Stimulated activated CD4-positive, alpha-beta T cell treated with anti-CD3 and anti-CD28 coated beads, Interleukin-2, amount 100 ng/mL, for 48 hours (primary cell): Measurements from ENCODE around the gene SCFD1.
"Not testable (repeated sequence)": the region's sequence is repeated elsewhere in the genome, so short reads cannot be mapped to it uniquely, and the experiment has no call there.

Experiments used
- DNase-seq, 2 donors: peaks; one replicate each; pipeline ENCODE4 v3.0.0-alpha.2; 2020

The SCFD1 gene

DNA sequence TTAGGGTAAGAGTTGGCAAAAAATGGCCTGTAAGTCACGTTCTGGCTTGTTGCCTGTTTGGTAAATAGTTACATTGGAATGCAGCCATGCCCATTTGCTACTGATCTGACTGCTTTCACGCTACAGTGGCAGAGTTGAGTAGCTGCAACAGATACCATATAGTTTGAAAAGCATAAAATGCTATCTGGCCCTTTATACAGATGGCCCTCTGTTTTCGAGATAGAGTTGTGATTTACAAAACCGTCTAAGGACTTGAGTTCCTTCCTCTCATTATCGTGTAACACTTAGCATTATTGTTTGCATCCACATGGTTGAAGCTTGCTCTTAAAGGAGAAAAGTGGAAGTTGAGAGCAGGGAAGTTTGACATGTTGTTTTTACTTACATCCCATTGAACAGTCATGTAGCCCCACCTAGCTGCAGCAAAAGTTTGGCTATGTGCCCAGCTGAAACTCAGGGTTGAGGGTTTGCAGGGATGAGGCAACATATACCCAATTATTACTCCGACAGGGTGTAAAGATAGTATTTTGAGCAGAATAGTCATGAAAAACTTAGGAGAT is 11.3 kb upstream of the SCFD1 start:
- DNase-seq, result no peak

DNA sequence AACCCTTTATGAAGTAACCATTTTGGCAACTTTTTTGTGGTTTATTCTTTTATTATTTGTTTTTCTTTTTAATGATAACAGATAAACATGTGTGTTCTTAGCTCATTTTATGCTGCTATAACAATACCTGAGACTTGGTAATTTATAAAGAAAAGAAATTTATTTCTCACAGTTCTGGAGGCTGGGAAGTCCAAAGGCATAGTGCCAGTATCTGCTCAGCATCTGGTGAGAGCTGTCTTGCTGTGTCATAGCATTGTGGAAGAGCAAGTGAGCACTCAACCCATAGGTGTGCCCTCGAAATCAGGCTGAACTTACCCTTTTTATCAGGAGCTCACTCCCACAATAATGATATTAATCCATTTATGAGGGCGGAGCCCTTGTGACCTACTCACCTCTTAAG is 8.0 kb upstream of the SCFD1 start:
- no peak for DNase-seq

DNA sequence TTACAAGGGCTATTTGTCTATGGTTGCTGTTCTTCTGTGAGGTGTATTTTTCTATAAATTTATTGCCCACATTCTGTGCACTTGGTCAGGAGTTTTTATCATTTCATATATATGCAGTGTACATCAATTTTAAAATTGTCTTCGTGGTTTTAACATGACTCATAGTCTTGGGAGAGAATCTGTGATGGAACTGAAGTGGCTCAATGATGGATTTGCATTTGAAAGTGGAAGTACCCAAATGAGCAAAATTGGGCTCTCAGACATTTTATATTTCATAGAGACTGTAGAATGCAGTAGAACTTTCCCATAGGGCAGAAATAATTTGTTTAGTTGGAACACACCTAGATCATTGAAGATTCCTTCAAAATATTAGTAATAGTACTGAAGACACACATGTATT is 1.9 kb upstream of the SCFD1 start:
- DNase-seq, result no peak

DNA sequence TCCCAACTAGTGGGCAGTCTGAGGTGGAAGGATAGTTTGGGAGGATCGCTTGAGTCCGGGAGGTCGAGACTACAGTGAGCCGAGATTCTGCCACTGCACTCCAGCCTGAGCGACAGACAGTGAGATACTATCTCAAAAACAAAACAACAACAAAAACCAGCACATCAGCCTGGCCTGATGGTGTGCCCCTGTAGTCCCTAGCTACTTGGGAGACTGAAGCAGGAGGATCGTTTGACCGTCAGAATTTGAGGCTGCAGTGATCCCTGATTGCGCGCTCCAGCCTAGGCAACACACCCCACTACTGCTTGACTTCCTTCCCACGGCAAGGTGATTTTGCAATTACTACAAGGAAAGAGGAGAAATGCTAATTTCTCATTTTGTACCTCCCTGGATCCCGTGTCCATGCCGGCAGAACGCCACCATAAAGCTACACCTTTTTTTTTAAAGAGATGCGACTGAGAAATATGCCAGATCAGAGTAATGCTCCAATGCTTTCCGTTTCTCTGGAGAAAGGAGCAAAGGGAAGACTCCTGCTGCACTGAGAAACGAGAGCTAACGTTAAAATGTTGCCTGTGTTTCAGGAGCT is 672 bp upstream of the SCFD1 start:
- DNase-seq, result no peak

DNA sequence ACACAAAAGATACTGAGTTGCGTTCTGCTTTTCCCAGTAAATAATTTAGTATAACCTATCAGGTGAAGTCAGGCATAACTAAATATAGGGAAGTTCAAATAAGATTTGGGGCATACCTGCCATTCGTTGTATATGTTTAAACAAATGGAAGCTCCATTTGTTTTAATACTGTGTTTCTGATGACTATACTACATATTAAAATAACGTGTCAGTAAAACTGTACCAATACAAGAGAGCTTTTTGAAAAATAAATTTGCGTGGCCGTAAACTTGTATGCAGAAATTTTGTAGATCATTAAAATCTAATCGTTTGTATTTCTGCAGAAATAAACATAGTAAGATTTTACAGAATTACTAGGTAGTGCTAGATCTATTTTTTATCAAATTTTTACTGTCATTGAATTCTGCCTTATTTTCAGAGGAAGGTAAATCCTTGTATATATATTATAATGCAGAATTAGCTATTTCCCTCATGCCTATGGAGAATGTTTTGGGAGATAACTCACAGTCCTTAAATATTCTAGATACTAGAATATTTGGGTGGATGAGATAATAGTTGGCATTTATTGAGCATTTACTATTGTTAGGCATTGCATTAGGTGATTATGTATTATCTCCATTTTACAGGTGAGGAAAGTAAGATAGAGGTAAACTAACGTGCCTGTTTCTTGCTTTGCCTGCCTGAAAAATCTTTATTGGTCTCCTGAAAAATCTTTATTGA is 1.5 kb downstream of the SCFD1 start:
- DNase-seq, result no peak

DNA sequence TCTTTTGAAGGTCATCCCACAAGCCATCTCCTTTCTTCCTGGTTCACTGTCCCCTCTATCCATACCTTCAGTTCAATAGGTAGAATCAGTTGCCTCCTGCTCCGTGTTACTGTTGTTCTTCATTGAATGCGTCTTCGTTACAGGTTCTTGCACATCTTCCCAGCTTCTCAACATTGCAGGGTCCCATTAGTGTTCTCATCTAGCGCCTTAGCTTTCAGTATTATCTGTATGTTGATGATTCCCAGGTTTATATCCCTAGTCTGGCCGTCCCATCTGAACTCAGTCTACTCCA is 2.0 kb downstream of the SCFD1 start:
- no peak for DNase-seq

DNA sequence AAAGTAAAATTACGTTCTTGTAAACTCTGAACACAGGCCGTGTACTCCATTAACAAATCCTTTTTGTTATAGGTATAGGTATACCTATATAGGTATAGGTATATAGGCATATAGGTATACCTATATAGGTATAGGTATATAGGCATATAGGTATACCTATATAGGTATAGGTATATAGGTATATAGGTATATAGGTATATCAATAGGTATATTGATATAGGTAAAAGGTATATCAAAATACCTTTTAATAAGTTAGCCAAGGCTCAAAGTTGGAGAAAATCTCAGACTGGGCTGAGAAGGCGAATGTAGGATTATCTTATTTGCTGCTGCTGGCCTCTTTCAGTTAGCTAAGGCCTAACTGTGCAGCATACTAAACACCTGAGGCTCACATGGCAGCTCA is 3.4 kb downstream of the SCFD1 start:
- no peak for DNase-seq

DNA sequence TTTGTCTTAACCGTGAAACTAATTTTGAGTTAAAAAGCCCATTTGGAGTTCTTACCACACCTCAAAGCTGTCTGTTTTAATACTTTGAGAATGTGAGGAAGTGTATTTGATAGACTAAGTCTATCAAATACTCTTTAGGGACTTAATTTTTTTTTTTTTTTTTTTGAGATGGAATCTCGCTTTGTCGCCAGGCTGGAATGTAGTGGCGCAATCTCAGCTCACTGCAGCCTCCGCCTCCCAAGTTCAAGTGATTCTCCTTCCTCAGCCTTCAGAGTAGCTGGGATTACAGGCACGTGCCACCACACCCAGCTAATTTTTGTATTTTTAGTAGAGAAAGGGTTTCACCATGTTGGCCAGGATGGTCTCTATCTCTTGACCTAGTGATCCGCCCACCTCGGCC is 7.3 kb downstream of the SCFD1 start:
- DNase-seq, result not testable (repeated sequence)

DNA sequence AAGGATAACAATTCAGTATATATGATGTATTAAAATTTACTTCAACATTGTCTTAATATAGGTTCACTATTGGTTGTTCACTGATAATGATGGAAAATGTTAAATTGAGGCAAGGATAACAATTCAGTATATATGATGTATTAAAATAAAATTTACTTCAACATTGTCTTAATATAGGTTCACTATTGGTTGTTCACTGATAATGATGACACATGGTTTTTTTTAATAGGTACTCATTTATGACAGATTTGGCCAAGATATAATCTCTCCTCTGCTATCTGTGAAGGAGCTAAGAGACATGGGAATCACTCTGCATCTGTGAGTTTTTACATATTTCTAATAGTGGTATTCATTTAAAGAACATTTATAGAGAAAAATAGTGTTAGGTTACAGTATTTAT is 8.1 kb downstream of the SCFD1 start:
- no peak for DNase-seq

DNA sequence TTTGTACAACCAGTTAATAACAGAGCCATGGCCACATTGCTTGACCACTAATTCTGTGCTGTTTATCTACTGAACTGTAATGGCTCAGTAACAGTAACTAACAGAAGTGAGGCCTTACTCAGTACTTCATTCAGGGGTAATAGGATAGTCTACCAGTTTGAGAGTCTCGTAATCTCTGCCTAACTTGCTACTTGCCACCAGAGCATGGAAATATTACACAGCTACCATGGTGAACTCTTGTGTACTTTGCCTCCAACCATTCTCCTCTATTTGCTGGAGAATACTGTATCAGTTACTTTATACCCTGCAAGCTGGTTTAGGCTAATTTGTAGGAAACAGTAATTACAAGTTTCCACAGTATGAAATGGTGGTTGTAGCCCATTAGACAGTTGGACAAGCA is 10.6 kb downstream of the SCFD1 start:
- no peak for DNase-seq

DNA sequence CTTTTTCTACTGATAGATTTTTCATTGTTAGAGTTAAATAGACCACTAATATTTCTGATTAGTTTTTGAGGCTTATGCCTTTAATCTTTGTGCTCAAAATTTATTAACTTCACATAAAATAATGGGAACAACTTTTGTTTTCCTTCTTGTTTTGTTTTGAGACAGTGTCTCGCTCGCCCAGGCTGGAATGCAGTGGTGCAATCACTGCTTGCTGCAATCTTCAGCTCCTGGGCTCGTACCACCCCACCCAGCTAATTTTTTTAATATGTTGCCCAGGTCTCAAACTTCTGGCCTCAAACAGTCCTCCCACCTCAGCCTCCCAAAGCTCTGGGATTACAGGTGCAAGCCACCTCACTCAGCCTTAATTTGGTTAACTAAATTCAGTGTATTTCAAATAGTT is 16.8 kb downstream of the SCFD1 start:
- no peak for DNase-seq

DNA sequence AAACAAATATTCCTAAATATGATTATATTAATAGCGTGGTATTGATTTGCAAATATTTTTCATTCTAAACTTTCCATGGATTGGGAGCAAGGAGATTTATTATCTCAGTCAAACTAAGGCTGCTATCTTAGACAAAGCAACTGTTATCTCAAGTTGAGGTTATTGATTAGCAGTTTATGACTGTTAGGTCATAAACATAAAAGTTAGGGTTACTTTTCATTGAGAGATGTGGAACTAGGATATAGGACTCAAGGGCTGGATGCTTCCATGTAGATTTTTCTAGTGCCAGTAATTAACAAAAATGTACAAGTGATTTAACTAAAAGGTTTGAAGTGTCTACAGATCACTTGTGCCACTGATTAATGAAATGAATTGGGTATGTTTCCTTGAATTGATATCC is 19.1 kb downstream of the SCFD1 start:
- no peak for DNase-seq

DNA sequence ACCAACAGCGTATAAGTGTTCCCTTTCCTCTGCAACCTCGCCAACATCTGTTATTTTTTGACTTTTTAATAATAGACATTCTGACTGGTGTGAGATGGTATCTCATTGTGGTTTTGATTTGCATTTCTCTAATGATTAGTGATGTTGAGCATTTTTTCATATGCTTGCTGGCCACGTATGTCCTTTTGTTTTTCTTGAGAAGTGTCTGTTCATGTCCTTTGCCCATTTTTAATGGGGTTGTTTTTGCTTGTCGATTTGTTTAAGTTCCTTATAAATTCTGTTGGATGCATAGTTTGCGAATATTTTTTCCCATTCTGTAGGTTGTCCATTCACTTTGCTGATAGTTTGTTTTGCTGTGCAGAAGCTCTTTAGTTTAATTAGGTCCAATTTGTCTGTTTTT is 22.3 kb downstream of the SCFD1 start:
- not testable (repeated sequence) for DNase-seq

DNA sequence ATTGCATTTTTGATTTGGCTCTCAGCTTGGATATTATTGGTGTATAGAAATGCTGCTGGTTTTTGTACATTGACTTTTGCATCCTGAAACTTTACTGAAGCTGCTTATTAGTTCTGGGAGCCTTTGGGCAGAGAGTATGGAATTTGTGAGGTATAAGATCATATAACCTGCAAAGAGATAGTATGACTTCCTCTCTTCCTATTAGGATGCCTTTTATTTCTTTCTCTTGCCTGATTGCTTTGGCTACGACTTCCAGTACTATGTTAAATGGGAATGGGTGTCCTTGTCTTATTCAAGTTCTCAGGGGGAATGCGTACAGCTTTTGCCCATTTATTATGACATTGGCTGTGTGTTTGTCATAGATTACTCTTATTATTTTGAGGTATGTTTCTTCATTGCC is 23.5 kb downstream of the SCFD1 start:
- no peak for DNase-seq

DNA sequence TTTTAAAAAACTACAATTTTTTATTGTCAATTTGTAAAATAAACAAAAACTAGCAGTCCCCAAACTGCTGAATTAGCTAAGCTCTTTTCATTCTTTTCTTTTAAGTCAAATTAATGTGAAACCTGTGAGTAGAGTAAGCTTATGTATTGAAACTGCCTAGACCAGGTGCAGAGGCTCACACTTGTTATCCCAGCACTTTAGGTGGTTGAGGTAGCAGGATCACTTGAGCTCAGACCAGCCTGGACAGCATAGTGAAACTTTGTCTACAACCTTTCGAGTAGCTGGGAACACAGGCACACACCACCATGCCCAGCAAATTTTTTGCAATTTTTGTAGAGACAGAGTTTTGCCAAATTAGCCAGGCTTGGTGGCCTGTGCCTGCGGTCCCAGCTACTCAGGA is 26.4 kb downstream of the SCFD1 start:
- no peak for DNase-seq

DNA sequence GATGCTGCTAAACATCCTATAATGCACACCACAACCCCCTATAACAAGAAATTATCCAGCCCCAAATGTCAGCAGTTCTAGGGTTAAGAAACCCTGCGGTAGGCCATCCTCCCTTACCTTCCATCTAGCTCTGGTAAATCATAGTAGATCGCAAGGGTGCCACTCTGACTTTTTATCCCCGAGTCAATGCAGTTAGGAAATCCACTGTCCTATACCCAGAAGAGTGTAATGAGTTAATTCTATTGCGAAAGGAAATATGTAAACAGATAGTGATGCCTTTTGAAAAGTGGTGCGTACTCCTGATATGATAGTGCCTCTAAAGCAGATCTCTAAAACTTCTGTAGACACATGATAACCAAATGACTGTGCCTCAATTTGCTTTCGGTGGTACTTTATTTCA is 29.8 kb downstream of the SCFD1 start:
- no peak for DNase-seq

DNA sequence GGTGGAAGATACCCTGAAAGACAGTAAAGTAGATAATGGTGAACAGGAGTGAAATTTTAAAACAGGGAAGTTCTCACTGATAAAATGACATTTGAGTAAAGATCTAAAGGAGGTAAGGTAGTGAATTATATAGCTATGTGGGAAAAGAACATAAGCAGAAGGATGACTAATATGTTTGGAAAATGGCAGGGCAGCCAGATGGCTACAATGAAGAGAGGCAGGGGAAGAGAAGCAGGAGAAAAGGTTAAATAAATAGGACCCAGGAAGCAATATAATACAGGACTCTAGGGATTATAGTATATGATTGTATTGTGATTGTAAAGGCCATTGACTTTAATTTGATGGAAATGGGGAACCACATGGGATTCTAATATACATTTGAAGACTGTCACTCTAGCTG is 33.0 kb downstream of the SCFD1 start:
- DNase-seq, result no peak

DNA sequence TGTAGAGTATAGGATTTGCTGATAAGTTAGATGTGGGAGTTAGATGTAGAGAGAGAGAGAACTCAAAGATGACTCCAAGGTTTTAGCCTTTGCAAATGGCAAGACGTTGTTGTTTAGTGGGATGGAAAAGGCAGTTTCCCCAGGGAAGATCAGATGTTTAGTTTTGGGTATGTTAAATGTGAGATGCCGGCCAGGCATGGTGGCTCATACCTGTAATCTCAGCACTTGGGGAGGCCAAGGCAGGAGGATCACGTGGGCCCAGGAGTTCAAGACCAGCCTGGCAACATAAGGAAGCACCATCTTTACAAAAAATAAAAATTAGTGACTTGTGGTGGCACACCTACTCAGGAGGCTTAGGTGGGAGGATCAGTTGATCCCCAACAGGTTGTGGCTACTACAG is 33.5 kb downstream of the SCFD1 start:
- DNase-seq, result no peak

DNA sequence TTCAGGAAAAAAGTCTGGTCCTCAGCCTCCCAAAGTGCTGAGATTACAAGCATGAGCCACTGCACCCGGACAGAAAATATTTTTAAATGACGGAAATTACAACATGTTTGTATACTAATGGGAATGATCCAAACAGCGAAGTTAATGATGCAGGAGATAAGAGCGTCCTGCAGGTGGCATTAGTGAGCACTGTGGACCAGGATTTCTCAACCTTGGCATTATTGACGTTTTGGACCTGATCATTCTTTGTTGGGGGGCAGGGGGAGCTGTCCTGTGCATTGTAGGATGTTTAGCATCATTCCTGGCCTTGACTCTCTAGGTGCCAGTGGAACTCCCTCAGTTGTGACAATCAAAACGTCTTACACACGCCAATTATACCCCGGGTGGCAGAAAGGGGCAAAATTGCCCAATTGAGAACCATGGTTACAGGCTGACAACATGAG is 34.1 kb downstream of the SCFD1 start:
- peak; percentile 16 to 19 for DNase-seq

DNA sequence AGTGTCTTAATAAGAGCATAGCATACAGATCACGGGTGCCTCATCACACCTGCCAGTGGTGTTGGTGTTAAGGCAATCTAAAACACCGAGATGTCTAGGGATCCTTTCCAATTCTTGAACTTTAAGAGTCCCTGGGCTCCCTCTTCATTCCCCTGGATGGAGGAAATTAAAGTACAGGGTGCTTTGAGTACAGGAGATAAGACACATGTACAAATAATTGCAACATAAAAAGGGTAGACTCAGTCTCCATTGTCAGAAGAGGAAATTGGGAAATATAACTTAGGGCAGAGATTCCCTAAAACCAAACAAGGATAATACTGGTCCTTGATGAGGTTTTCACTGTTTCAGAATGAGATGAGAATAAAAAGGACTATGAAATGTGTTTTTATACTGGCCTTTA is 34.9 kb downstream of the SCFD1 start:
- no peak for DNase-seq

DNA sequence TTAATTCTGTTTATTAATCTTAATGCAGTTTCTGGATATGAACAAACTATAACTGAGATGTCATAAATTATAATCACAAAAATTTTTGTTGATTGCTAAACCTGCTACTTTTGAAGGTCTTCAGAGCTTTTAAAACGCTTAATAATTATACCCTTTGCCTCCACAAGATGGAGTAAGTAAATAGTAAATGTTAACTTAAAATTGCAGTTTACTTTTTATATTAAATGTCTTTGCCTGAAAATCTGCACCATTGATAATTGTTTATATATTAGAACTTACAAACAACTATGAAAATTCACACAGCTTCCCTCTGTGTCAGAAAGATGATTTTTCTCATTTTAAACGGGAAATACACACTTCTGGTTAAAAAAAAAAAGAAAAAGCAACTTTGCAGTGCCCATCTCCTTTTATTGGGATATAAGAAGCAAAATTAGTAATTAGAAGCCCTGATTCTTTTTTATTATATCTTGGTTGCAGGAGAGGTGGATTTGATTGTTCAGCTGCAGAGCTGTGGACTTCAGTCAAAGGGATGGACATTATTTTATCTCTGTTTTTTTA is 35.6 kb downstream of the SCFD1 start:
- DNase-seq, result no peak

DNA sequence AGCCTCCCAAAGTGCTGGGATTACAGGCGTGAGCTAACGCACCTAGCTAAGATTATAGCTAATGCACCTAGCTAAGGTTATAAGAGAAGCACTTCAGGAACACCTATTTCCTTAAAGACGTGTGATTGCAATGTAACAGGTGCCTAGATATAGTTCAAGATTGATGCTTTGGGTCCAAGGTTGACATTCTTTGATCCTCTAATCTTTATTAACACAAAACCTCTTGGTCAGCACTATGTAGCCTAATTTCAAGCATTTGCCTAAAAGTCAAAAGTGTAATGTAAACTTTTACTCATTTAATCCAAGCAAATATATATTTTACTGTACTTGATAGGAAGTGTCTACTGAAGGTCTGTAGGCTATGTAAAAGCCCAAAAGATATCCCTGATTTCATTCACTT is 36.5 kb downstream of the SCFD1 start:
- no peak for DNase-seq

DNA sequence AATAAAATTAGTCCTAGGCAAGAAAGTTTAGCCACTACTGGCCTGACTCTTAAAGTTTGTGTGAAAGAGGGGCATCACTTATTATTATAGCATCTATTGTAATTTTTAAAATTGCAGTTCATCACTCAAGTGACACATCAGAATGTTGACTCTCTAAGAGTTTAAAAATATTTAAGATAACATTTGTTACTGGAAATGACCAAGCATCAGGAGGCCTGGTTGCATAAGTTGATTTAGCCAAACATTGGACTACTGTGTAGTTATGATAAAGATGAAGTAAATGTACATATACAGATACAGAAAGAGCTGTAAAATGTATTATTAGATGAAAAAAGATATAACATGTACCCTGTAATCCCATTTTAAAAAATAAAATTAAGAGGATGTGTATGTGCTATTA is 47.5 kb downstream of the SCFD1 start:
- DNase-seq, result no peak

DNA sequence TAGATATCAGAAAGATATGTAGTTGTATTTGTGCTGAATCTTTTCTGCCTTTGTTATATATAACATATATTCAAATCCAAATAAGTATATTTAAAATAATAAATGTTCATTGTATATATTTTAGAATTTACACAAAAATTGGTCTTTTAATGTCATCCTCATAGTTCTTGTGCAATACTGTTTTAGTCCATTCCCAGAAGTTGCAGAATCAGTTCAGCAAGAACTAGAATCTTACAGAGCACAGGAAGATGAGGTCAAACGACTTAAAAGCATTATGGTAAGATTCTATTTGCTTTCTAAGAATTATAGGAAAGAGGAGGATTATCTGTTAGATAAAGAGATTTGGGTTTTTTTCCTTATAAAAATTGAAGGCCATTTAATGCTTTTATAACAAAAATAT is 51.0 kb downstream of the SCFD1 start:
- DNase-seq, result no peak

DNA sequence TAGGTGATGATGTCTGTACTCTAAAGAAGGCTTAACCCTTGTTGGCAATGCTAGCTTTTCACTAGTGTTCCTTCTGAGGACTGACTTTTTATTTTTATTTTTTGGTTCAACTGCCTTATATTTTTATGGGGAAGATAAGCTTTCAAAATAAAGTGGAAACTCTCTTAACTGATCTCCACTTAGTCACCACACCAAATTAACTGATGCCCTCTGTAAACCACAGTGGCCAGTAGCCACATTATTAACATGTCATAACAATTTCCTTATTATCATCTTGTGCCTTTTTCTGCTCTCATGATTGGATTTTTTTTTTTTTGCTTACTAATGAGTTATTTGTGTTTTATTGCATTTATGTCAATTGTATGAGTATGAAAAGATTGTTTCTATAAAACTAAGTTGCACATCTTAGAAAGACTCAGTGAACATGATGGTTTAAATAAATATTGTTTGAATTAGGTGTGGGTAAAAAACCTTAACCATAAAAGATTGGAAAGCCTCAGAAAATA is 56.9 kb downstream of the SCFD1 start:
- no peak for DNase-seq
